ENCODE data around the gene METTL5.

GRCh38 chr2:169815849-169816248 is 8.9 kb downstream of the METTL5 start:
- TF ChIP-seq CTCF (IDR thresholded peaks at IDR 0.05; ENCODE audit: insufficient read depth, low read depth, low read length) (no peak), EZH2 (IDR thresholded peaks at IDR 0.05; ENCODE audit: insufficient read depth, low read length) (no peak)

Measured in astrocyte (in vitro differentiated cells and primary cell).